HG03064 (cell line): ENCODE data around the gene CHRND.
"Not testable (repeated sequence)": the region's sequence is repeated elsewhere in the genome, so short reads cannot be mapped to it uniquely, and the experiment has no call there.

Experiments used
- ATAC-seq: cut with Tn5 transposase; IDR thresholded peaks from one replicate; pipeline ENCODE4 v1.9.1; 2021; ENCODE audit warnings: low read depth; ENCODE audit not compliant: unreplicated experiment

The CHRND gene

DNA sequence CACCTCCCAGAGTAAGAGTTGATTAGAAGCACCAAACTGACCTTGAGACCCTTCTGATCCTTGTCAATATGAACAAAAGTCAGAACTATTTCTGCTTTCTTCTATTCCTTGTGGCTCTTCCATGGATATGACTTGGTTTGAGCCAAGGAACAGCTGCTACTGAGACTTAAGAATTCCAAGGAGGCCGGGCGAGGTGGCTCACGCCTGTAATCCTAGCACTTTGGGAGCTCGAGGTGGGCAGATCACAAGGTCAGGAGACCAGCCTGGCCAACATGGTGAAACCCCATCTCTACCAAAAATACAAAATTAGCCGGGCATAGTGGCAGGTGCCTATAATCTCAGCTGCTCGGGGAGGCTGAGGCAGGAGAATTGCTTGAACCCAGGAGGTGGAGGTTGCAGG is 44.5 kb downstream of the CHRND start:
- ATAC-seq, result not testable (repeated sequence)

- ATAC-seq, result no peak
These were observed 45.1 kb downstream of the CHRND start for GRCh38 chr2:232571026-232571474.

DNA sequence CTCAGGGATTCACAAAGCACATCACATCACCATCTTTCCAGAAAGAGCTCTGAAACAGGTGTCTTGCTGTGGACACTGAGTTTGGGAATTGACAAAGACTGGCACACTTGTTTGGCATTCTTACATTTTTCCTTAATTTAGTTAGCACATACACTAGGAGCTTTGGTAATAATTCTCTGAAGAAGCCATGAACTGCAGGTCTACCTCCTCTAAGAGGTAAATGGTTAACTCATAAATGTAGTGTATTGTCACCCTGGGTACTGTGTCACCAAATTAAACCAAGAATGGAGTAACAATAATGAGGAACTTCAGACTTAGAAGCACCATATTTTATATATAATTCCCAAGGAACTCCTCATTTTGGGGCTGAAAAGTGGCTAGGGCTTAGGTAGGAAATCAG is 47.1 kb downstream of the CHRND start:
- no peak for ATAC-seq

- ATAC-seq, result no peak
These were observed 47.9 kb downstream of the CHRND start for GRCh38 chr2:232573771-232574435.

DNA sequence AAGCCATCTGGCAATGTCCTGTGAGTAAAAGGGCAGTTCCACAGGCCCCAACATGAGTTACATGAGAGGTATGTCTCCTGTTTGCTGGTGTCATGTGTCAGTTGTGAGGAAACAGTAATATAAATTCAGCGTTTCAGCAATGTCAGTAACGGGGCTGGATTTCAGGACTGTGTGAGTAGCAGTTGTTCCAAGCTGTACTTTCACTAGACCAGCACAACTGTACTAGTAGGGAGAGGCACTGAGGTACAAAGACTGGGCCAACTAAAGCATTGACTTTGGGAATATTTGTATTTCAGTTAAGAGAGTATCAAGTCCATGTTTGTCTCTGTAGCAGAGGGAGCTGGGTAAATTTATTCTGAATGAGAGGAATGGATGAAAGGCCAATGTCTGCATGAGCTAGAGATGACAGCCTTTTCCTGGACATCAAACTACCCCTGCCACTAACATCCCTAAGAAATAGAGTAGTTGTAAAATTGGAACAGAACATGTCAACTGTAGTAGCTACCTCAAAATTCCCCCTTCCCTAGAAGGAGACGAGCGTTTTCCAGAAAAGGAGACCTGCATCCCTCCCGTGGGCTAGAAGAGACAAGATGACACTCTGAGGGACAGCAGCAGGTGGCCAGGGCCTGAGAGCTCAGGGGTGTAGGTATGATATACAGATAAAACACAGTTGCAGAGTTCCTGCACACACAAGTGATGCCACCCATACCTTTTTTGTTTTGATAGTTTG is 48.9 kb downstream of the CHRND start:
- ATAC-seq, result no peak

DNA sequence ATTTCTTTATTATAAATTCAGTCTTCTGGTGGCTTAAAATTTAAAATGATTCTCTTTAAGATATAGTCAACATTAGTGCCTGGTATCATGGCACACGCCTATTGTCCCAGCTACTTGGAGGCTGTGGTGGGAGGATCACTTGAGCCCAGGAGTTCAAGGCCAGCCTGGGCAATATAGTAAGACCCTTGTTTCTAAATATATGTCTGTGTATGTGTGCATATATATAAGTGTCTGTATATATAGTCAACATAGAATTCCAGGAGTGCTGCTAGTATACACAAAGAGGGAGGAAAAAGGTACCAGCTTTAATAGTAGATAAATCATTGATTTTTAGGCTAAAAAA is 49.4 kb downstream of the CHRND start:
- no peak for ATAC-seq

GRCh38 chr2:232576995-232577394 is 51.0 kb downstream of the CHRND start:
- ATAC-seq, result no peak

DNA sequence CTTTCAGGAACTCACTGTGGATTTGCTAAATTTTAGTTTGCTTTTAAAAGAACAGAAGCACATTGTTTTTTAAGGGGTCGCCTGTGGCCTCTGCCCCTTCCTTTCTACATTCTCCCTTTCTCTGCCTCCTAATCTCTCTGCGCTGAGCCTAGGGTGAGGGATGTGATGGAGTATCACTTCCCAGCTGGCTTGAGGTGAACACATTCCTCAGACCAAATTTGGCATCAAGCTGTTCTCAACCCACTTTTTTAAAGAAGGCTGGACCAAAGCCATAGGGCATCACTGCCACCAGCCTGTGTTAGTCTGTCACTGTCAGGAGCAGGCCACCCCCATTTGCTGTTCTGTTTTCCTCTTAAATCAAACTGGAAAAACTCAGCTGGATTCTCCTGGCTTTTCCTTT is 51.9 kb downstream of the CHRND start:
- ATAC-seq, result no peak

- no peak for ATAC-seq
These were observed 52.7 kb downstream of the CHRND start for GRCh38 chr2:232578626-232579025.

DNA sequence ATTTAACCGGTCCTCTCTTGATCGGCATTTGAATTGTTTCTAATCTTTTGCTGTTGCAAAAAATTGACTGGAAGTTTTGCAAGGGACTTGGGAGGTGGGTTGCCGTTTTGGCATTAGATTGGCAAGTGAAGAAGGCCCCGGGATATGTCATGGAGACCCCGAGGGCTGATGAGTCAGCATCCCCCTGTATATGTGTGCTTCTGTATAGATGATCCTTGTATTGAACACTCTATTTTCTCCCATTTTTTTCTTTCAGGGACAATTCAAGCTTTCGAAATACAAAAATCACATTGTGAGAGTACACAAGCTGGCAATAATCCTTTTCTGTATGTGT is 54.7 kb downstream of the CHRND start:
- ATAC-seq, result no peak

- ATAC-seq, result no peak
These were observed 55.8 kb downstream of the CHRND start for GRCh38 chr2:232581725-232582124.

GRCh38 chr2:232584238-232584637 is 58.3 kb downstream of the CHRND start:
- ATAC-seq, result no peak
